Measurements from ENCODE around the gene IRF9.

The IRF9 gene

DNA sequence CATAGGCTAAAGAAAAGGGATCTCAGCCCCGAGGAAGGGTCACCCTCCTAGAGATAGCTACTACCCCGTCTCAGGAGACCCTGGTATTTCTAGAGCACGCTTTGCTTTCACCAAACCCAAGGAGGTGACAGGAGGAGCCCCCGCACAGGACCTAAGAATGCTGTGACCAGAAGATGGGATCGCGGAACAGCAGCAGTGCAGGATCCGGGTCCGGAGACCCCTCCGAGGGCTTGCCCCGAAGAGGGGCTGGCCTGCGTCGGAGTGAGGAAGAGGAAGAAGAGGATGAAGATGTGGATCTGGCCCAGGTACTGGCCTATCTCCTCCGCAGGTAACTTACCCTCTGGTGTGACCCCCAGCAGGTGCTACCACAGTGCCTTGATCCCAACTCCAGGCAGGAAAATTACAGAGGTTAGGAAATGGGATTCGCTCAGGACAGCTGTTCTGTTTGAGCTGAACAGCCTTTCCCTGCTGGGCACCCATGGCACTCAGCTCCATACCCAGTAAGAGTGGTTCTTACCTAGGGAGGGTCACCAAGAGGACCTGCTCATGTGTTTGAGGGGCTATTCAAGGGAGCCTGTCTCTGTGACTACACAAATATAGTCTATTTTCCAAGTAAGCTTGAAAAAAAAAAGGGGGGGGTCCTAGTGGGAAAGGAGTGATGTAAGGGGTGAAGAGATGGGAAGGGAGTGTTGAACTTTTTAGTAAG, 45.5 kb upstream of the IRF9 start:
- intact Hi-C loops (cut with DNase I; ENCODE audit: low total_unique reads): no loop called here
- no peak for DNase-seq
- TF ChIP-seq CTCF (IDR thresholded peaks at IDR 0.05): no peak
- no peaks in the 10 kb centered on the region for H3K27me3 ChIP-seq
- peak overlapping the region; percentile 65 to 80 for H3K4me3 ChIP-seq
- peaks cover 33 to 42% (median 37%) of the 10 kb centered on the region in 3 donors for H3K36me3 ChIP-seq
- no peaks in the 10 kb centered on the region for H3K9me3 ChIP-seq
- H3K27ac ChIP-seq: peak overlapping the region; percentile 95 to 98
- peaks cover 0 to 26% (median 17%) of the 10 kb centered on the region in 4 donors for H3K4me1 ChIP-seq

DNA sequence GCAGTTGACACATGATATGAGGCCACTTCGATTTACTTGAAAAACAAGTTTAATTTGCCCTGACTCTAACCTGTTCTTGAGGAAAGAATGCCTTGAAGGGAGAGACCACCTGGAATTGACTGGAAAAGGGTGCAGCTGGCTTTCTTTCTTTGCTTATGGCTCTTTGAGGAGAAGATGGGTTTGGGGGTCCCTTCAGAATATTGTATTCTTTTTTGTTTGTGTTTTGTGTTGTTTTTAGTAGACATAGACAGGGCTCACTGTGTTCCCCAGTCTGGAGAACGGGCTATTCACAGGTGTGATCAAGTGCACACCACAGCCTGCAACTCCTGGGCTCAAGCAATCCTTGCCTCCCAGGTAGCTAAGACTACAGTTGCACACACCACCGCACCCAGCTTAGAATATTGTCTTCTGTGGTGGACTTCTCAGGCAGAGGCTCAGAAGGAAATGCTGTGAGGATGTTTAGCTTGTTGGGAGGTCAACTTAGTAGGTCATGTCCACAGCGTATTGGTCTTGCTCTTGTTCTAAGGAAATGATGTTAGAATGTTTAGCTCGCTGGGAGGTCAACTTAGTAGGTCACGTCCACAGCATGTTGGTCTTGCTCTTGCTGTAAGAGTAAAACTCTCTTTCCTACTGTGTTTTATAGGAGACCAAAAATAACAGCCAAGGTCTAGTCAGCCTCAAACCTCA, 44.8 kb upstream of the IRF9 start:
- Histone ChIP-seq H3K27me3 (no peaks in the 10 kb centered on the region), H3K4me3 (peak overlapping the region; percentile 65 to 80), H3K4me1 (peaks cover 0 to 26% (median 17%) of the 10 kb centered on the region in 4 donors), H3K9me3 (no peaks in the 10 kb centered on the region), H3K27ac (peak overlapping the region; percentile 95 to 98), H3K36me3 (peaks cover 40 to 49% (median 44%) of the 10 kb centered on the region in 3 donors)
- intact Hi-C loops (cut with DNase I; ENCODE audit: low total_unique reads): no loop called here
- DNase-seq: no peak
- no peak for TF ChIP-seq CTCF (IDR thresholded peaks at IDR 0.05)

- no peak overlapping the region for H3K27ac ChIP-seq
- no peaks in the 10 kb centered on the region for H3K27me3 ChIP-seq
- no peak for DNase-seq
- H3K9me3 ChIP-seq: no peaks in the 10 kb centered on the region
- peaks cover 0 to 26% (median 17%) of the 10 kb centered on the region in 4 donors for H3K4me1 ChIP-seq
- no peak overlapping the region for H3K4me3 ChIP-seq
- intact Hi-C loops (cut with DNase I; ENCODE audit: low total_unique reads): no loop called here
- no peak for TF ChIP-seq CTCF (IDR thresholded peaks at IDR 0.05)
- H3K36me3 ChIP-seq: peaks cover 49 to 58% (median 53%) of the 10 kb centered on the region in 3 donors
Observed at GRCh38 chr14:24117179-24117578, 43.9 kb upstream of the IRF9 start.

DNA sequence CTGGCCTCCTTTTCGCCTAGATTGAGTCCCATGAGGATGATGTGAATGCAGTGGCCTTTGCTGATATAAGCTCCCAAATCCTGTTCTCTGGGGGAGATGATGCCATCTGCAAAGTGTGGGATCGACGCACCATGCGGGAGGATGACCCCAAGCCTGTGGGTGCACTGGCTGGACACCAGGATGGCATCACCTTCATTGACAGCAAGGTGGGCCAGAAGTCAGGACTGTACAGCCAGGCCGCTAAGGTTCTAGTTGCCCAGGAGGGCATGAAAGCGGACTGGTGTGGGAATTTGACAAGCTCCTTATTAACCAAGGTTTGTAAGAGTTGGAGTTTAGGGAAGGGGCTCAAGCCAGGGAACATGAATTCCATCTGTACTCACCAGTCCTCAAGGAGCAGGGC, 41.4 kb upstream of the IRF9 start:
- DNase-seq: no peak
- Histone ChIP-seq H3K27ac (no peak overlapping the region), H3K4me3 (no peak overlapping the region), H3K9me3 (no peaks in the 10 kb centered on the region), H3K4me1 (peaks cover 0 to 21% (median 14%) of the 10 kb centered on the region in 4 donors), H3K27me3 (no peaks in the 10 kb centered on the region), H3K36me3 (peaks cover 67 to 78% (median 75%) of the 10 kb centered on the region in 3 donors)
- intact Hi-C loops (cut with DNase I; ENCODE audit: low total_unique reads): no loop called here
- no peak for TF ChIP-seq CTCF (IDR thresholded peaks at IDR 0.05)

- Histone ChIP-seq H3K27me3 (no peaks in the 10 kb centered on the region), H3K4me1 (peaks cover 0 to 13% (median 6%) of the 10 kb centered on the region in 4 donors), H3K27ac (no peak overlapping the region), H3K9me3 (no peaks in the 10 kb centered on the region), H3K36me3 (peaks cover 67 to 78% (median 75%) of the 10 kb centered on the region in 3 donors), H3K4me3 (no peak overlapping the region)
- intact Hi-C loops (cut with DNase I; ENCODE audit: low total_unique reads): no loop called here
- no peak for TF ChIP-seq CTCF (IDR thresholded peaks at IDR 0.05)
- no peak for DNase-seq
Observed at GRCh38 chr14:24121210-24121609, 39.9 kb upstream of the IRF9 start.

All from tibial artery (tissue), 4 donors.